ENCODE measurements around the gene FAM53A. TPM values are rescaled to one million over a fixed set of nuclear protein-coding genes. Genes with fewer than 3 reads are reported as not detected.

The FAM53A gene
- total RNA-seq, 5 donors from 2014 or later (not counting 1 experiment from before 2014, with no cell fraction given): 1.4 to 3.0 (median 1.9) TPM

DNA sequence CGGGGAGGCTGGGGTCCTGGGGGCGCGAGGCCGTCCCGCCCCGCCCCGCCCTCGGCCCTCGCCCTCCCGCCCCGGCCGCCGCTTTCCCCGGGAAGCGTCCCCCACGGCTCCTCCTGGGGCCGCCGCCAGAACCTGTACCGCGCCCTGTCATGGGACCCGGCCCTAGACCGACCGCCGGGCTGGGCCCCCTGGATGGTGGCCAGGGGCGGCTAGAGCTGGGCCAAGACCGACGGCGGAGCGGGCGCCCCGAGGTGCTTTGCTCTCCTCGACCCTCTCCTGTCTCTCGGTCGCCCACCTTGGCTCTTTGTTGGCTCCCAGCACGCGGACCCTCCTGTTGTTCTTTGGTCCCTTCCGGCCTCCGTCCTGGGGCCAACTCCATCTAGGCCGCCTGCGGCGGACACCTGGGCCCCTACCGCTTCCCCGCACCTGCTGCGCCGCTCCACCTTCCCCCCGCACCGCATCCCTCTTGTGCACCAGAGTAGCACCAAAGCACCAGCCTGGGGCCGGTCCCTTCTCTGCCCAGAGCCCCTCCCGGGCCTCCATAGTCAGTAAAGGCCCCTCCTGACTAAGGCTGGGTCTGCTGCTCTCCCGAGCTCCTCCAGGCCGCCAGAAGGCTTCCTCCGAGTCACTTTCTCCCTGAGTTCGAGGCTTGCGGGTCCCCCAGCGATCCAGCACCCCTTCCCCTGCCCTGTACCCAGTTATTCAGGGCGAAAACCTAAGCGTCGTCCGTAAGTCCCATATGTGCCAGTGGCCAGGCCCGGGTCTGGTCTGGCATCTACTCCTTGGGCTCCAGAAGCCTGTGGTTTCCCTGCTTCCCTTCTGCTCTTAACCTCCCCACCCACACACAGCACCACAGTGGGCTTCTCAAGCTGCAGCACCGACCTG is 37.8 kb upstream of the FAM53A start:
- DNase-seq: no peak
- no peak for ATAC-seq (replicated peaks in 1 of 4)
- H3K4me3 Mint-ChIP-seq: peak overlapping the region; percentile 86 to 90 (median 90)
- no peaks in the 10 kb centered on the region for H3K27me3 ChIP-seq (replicated peaks in 1 of 2; ENCODE audit: control insufficient read depth in 2 of 2, extremely low read depth in 1 of 2, insufficient read depth in 2 of 2, low read length in 1 of 2)
- no peaks in the 10 kb centered on the region for H3K9me3 ChIP-seq
- H3K4me1 ChIP-seq (ENCODE audit: control insufficient read depth in 1 of 2, extremely low read depth in 1 of 2, insufficient read depth in 2 of 2, low read length in 2 of 2): peaks cover 24 to 77% of the 10 kb centered on the region in 2 experiments
- H3K36me3 ChIP-seq (ENCODE audit: control insufficient read depth in 2 of 2, extremely low read depth in 1 of 2, insufficient read depth in 1 of 2, low read length in 1 of 2): peaks cover 7 to 25% of the 10 kb centered on the region in 2 donors
- no peaks in the 10 kb centered on the region for H3K27me3 Mint-ChIP-seq
- H3K9me3 Mint-ChIP-seq: no peaks in the 10 kb centered on the region
- H3K36me3 Mint-ChIP-seq: peaks cover 10% of the 10 kb centered on the region
- peak overlapping the region; percentile 95 for H3K27ac ChIP-seq (ENCODE audit: low read length)
- CTCF ChIA-PET: interaction anchor here in 1 of 2 donors (0.5 to 6.1 kb wide), 6 partner anchors 10 to 29 kb away, joined by 3 to 75 read pairs (median 5); partner anchors contain the start of gene SLBP
- H3K4me3 ChIP-seq (ENCODE audit: control insufficient read depth in 1 of 2, extremely low read depth in 1 of 2, low read length in 1 of 2): peak overlapping the region; percentile 36 to 62
- POLR2A ChIA-PET: interaction anchor here (0.6 to 1.9 kb wide), 4 partner anchors 10 to 154 kb away, joined by 3 to 6 read pairs (median 5); partner anchors contain the start of gene SLBP (in 1 of the 2)
- H3K4me1 Mint-ChIP-seq: peaks cover 50 to 66% (median 61%) of the 10 kb centered on the region in 3 donors
- 3% methylated on average over 50 of the region's 61 CpGs for WGBS (ENCODE audit: insufficient coverage)
- H3K27ac Mint-ChIP-seq: peak overlapping the region; percentile 99 to 100

- Mint-ChIP-seq H3K9me3 (no peaks in the 10 kb centered on the region), H3K36me3 (peaks cover 4% of the 10 kb centered on the region), H3K4me1 (peaks cover 42 to 58% (median 57%) of the 10 kb centered on the region in 3 donors), H3K27ac (peak within 1 kb of the TSS; percentile 99 to 100), H3K27me3 (no peaks in the 10 kb centered on the region), H3K4me3 (peak within 1 kb of the TSS; percentile 86 to 90 (median 90))
- H3K4me3 ChIP-seq (ENCODE audit: control insufficient read depth in 1 of 2, extremely low read depth in 1 of 2, low read length in 1 of 2): peak within 1 kb of the TSS; percentile 52 to 62
- peak; percentile 85 to 88 (median 87) for ATAC-seq (replicated peaks in 1 of 4)
- ChIA-PET CTCF (interaction anchor here in 1 of 2 donors (0.7 to 1.4 kb wide), 4 partner anchors 9 to 28 kb away, joined by 3 to 8 read pairs (median 5); partner anchors contain the start of gene SLBP), POLR2A (interaction anchor here (0.6 to 1.1 kb wide), 3 partner anchors 9 to 155 kb away, joined by 3 to 6 read pairs (median 4); partner anchors contain the start of gene SLBP (in 2 of the 2))
- peaks cover 11 to 27% of the 10 kb centered on the region in 2 donors for H3K36me3 ChIP-seq (ENCODE audit: control insufficient read depth in 2 of 2, extremely low read depth in 1 of 2, insufficient read depth in 1 of 2, low read length in 1 of 2)
- H3K9me3 ChIP-seq: no peaks in the 10 kb centered on the region
- H3K27me3 ChIP-seq (replicated peaks in 1 of 2; ENCODE audit: control insufficient read depth in 2 of 2, extremely low read depth in 1 of 2, insufficient read depth in 2 of 2, low read length in 1 of 2): no peaks in the 10 kb centered on the region
- DNase-seq: peak; percentile 89 to 97 (median 94)
- peak within 1 kb of the TSS; percentile 95 for H3K27ac ChIP-seq (ENCODE audit: low read length)
- WGBS (ENCODE audit: insufficient coverage): under 1% methylated on average over 62 of the region's 83 CpGs
- H3K4me1 ChIP-seq (ENCODE audit: control insufficient read depth in 1 of 2, extremely low read depth in 1 of 2, insufficient read depth in 2 of 2, low read length in 2 of 2): peaks cover 23 to 72% of the 10 kb centered on the region in 2 experiments
These were observed 37.0 kb upstream of the FAM53A start, which contains the start of the genes TACC3 and TMEM129 for GRCh38 chr4:1721003-1721665. TSS of gene TACC3 (plus strand) at chr4:1721521. CDS start at chr4:1723422, 1,901 bp downstream. TSS of gene TMEM129 (minus strand) at chr4:1721323. CDS start at chr4:1720837, 486 bp downstream.

- Histone ChIP-seq H3K27ac (ENCODE audit: low read length) (peak overlapping the region; percentile 60), H3K4me1 (ENCODE audit: control insufficient read depth in 1 of 2, extremely low read depth in 1 of 2, insufficient read depth in 2 of 2, low read length in 2 of 2) (peaks cover 20 to 70% of the 10 kb centered on the region in 2 experiments), H3K4me3 (ENCODE audit: control insufficient read depth in 1 of 2, extremely low read depth in 1 of 2, low read length in 1 of 2) (peak overlapping the region; percentile 35 to 51), H3K36me3 (ENCODE audit: control insufficient read depth in 2 of 2, extremely low read depth in 1 of 2, insufficient read depth in 1 of 2, low read length in 1 of 2) (peaks cover 11 to 22% of the 10 kb centered on the region in 2 donors), H3K27me3 (replicated peaks in 1 of 2; ENCODE audit: control insufficient read depth in 2 of 2, extremely low read depth in 1 of 2, insufficient read depth in 2 of 2, low read length in 1 of 2) (no peaks in the 10 kb centered on the region), H3K9me3 (no peaks in the 10 kb centered on the region)
- Mint-ChIP-seq H3K9me3 (no peaks in the 10 kb centered on the region), H3K4me1 (peaks cover 38 to 59% (median 57%) of the 10 kb centered on the region in 3 donors), H3K4me3 (peak overlapping the region; percentile 85 to 86 (median 86)), H3K36me3 (peaks cover 3% of the 10 kb centered on the region), H3K27ac (peak overlapping the region; percentile 88), H3K27me3 (no peaks in the 10 kb centered on the region)
- peak in 18 of 35 experiments; percentile 13 to 59 (median 33) for DNase-seq
- peak; percentile 5 to 31 (median 15) for ATAC-seq (replicated peaks in 1 of 4)
- POLR2A ChIA-PET: interaction anchor here (0.6 to 1.4 kb wide), 3 partner anchors 8 to 11 kb away, joined by 3 to 6 read pairs (median 3); partner anchors contain the start of gene SLBP (in 2 of the 2)
- CTCF ChIA-PET: interaction anchor here in 1 of 2 donors (0.8 to 1.4 kb wide), 3 partner anchors 8 to 27 kb away, joined by 5 to 8 read pairs (median 5); partner anchors contain the start of gene SLBP
- WGBS (ENCODE audit: insufficient coverage): 1% methylated on average over 73 of the region's 79 CpGs
These were observed 36.3 kb upstream of the FAM53A start for GRCh38 chr4:1720163-1720983.

DNA sequence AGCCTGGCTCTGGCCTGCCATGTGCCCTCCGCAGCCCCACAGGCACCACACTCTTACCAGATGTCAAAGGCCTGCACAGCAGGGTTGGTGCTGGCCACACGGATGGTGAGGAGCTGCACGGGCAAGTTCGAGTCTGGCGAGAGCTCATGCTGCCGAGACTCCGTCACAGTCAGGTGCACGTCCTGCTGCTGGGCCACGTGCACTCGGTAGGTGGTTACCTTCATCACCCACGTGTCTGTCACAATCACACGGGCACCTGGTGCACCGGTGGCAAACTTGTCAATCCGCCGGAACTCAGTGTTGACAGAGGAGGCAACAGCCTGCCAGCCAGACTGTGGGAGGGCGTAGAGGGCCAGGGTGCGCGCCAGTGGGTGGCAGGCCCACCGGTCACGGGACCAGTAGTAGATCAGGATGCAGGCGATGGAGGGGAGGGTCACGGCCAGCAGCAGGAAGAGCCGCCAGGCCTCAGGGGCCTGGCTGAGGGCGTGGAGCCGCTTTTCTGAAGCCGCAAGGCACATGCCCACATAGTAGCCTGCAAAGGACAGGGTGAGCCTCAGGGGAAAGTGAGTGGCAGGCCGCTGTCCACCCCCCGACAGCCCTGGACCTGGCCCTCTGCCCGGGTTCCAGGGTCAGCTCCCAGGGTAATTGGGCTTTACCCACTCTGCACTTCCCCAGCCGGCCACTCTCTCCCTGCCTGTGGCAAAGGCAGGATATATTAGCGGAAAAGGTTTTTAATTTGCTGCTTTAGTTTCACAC is 34.2 kb upstream of the FAM53A start:
- Histone ChIP-seq H3K4me1 (ENCODE audit: control insufficient read depth in 1 of 2, extremely low read depth in 1 of 2, insufficient read depth in 2 of 2, low read length in 2 of 2) (peaks cover 22 to 70% of the 10 kb centered on the region in 2 experiments), H3K27me3 (replicated peaks in 1 of 2; ENCODE audit: control insufficient read depth in 2 of 2, extremely low read depth in 1 of 2, insufficient read depth in 2 of 2, low read length in 1 of 2) (no peaks in the 10 kb centered on the region), H3K4me3 (ENCODE audit: control insufficient read depth in 1 of 2, extremely low read depth in 1 of 2, low read length in 1 of 2) (no peak overlapping the region), H3K9me3 (no peaks in the 10 kb centered on the region), H3K36me3 (ENCODE audit: control insufficient read depth in 2 of 2, extremely low read depth in 1 of 2, insufficient read depth in 1 of 2, low read length in 1 of 2) (peaks cover 11 to 19% of the 10 kb centered on the region in 2 donors), H3K27ac (ENCODE audit: low read length) (no peak overlapping the region)
- no peak for DNase-seq
- WGBS (ENCODE audit: insufficient coverage): 92% methylated on average over 26 of the region's 31 CpGs
- Mint-ChIP-seq H3K9me3 (no peaks in the 10 kb centered on the region), H3K27ac (peak overlapping the region; percentile 35 to 52), H3K27me3 (no peaks in the 10 kb centered on the region), H3K4me3 (peak overlapping the region; percentile 45 to 86 (median 58)), H3K4me1 (peaks cover 34 to 62% (median 60%) of the 10 kb centered on the region in 3 donors), H3K36me3 (no peaks in the 10 kb centered on the region)
- ATAC-seq (replicated peaks in 1 of 4): no peak
- ChIA-PET CTCF (no interaction called here), POLR2A (interaction anchor here in 1 of 2 donors (0.6 kb wide), 1 partner anchor 39 kb away, joined by 5 read pairs; no protein-coding TSS in a partner anchor)
